Fibroblast of peridontal ligament (primary cell): Measurements from ENCODE around the gene DLG5.

Experiments used
- DNase-seq: peaks from one replicate; pipeline ENCODE4 v3.0.0-alpha.2; 2010; ENCODE audit errors: extremely low read depth

Gene DLG5

DNA sequence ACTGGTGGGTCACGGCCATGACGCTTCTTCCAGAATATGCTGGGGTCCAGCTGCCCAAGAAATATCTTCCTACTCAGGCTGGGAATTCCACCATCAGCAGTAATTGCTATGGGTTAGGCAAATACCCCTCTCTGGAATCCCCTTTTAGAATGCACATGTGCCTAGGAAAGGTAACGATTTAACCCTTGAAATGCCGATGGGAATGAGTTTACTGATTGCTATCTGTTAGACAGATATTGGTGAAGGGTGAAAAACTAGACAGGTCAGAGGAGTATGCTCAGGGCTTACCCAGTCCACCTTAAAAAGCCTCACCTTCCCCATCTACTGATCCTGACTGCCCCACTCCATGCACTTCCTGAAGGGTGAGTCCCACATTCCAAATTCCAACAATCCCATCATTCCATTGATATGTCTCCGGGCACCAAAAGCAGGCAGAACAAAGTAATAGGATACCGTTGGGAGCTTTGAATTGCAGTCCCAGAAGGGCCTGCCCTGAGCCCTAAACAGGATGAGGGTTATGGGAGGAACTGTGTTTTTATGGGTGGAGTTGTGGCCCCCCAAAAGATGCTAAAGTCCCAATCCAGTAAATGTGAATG, 59.3 kb downstream of the DLG5 start:
- DNase-seq, result peak; percentile 19

DNA sequence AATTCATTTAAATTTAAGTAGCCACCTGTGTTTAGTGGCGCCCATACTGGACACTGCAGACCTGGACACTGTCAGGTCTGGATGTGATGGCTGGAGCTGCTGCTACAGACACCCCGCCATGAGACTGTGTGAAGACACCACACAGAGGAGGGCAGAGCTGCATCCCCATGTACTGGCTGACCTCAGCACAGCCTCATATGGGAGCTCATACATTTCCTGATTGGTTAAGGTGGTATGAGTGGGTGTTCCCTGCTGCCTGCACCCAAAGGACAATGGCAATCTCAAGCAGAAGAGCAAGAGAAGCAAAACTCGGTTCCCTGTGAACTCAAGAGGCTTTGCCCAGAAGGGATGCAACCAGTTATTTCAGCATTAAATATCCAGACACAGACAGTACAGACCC, 60.0 kb downstream of the DLG5 start:
- DNase-seq, result no peak

DNA sequence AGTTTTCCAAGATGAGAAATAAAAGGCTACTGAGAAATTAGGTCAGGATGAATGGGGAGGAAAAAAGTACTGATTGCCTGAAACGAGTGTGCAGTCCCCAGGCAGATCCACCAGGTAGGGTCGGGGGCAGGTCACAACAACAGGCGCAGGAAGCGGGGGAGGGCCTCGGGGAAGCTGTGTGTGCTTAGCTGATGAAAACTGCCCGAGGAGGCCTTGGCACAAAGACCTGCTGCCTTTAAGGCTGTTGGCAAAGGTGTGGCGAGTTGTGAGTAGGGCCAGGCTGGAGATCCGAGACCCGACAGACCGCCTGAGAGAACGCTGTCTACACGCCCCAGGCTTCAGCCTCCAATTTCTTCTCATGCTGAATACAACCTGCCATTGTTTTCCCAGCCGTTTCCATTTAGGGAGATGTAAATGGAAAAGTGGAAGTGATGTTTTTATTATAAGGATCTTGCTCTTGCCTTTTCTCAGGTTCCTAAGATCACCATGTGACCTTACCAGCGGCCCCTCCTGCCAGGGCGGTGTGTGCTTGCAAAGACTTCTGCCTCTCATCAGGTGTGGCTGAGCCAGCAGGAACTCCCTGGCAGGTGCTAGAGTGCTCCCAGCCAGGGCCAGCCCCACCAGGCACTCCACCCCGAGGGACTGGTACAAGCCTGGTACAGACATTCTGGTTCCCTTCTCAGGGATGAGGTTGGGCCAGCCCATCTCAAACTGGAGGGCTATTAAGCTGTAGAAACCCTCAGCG, 60.8 kb downstream of the DLG5 start:
- no peak for DNase-seq

DNA sequence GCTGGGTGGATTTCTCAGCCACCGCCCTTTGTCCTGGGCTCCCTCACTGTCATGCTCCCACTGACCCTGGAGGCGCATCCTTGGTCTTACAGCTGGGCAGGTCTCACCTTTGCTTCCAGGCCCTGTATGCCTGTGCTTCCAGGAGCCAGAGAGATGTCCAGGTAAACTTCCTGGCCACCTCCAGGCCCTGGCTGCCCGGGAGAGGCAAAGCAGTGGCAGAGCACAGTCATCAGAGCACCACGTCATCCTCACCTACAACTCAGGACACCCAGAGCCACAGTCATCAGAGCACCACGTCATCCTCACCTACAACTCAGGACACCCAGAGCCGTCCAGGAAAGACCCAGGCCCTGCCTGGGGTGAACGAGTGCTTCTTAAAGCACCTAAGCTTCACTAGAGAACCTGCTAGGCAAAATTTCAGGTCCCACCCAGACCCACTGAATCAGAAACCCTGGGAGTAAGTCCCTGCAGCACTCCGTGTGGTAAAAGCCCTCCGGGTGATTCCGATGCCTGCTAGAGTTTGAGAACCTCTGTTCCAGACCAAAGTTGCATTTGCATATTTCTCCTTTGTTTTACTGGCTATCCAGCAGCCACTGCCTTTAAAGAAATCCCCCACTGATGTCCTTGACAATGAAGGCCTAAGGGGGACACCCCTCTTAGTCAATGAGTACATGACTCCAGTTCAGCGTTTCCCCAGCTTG, 62.3 kb downstream of the DLG5 start:
- no peak for DNase-seq

DNA sequence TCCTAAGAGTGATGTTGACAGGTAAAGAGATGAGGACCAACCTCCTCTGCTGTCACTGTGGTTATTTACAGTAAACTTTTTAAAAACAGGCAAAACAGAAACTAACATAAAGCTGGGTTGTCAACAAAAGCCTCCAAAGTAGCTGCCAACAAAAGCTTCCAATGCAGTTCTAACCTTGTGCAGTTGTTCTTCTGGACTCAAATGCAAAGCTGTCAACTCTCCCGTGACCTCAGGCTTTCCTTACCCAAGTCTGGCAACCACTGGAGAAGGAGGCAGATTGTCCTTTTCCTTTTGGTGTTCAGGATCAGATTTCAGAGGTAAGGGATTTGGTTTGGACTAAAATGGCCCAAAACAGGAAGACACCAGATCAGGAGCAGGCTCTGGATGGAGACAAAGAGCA, 63.1 kb downstream of the DLG5 start:
- DNase-seq, result peak; percentile 23

DNA sequence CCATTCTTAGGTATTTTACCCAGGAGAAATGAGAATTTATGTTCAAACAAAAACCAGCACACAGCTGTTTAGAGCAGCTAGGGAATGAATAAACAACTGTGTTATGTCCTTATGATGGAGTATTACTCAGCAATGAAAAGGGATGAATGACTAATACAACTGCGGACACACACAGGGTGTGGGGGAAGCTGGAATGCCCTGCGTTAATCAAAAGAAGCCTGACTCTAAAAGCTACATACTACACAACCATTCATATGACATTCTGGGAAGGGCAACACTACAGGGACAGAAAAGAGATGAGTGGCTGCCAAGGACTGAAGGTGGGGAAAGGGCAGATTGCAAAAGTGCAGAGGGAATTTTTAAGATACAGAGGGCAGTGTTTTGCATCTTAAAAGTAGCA, 64.0 kb downstream of the DLG5 start:
- DNase-seq, result no peak

DNA sequence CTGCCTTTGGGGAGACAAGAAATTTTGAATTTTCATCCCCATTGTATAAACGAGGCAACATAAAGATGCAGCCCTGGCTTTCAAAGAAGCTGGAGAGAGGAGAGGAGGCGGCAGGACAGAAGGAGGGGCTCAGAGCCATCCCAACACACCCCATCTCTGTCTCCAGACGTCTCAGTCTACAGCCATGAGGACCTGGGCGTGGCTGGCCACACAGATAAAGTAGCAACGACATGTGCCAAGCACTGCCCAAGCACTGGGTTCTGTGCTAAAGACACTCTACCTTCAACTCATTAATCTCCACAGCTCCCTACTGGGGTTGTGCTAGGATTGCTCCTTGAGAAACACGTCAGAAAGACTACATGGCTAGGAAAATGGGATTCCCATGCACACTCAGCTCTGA, 65.2 kb downstream of the DLG5 start:
- no peak for DNase-seq

DNA sequence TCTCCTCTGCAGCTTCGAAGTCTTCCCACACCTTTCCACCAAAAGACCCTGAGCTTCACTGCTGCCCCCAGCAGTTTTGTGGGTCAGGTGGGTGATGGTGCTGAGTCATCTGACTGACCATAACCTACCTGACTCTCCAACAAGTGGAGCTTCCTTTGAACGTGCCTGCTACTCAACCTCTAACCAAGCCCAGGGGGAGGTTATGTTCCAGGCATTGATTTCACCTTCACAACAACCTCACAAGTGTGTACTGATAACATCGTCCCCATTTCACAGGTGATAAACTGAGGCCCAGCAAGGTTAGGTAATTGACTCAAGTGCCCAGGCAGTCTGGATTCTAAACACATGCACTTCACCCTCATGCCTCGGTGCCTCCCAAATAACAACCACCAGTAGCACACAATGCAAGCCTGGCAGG, 66.7 kb downstream of the DLG5 start:
- DNase-seq, result no peak

DNA sequence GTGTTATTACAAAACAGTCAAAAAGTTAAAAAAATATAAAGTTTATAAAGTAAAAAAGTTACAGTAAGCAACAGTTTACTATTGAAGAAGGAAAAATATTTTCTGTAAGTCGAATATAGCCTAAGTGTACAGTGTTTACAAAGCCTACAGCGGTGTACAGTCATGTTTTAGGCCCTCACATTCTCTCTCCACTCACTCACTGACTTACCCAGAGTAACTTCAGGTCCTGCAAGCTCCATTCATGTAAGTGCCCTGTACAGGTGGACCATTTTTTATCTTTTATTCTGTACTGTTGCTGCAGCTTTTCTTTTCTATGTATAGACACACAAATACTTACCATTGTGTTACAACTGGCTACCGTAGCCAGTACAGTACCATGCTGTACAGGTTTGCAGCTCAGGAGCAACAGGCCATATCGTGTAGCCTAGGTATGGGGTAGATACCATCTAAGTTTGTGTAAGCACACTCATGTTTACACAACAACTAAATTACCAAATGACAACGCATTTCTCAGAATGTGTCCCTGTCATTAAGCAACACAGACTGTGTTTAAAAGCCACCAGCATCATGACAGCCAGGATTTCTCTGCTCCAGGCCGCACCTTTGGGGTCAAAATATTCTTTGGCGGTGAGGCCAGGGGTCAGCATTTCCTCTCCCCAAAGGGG, 67.2 kb downstream of the DLG5 start:
- DNase-seq, result no peak

DNA sequence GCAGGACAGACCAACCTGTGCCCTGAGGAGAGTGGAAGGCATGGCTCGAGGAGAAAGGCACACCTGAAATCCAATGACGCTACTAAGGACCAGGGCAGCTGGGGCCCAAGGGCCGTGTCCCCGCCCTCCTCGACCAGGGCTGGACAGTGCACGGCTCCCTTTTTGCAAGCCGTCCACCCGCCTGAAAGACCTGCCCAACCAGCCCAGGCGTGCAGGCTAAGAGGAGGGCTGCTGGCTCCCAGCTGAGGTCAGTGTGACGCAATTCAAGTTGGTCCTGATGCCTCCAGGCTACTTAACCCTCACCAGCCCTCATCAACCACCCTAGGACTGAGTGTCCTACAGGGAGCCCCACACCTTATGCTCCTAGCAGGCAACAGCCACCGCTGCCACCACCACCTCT, 69.3 kb downstream of the DLG5 start:
- DNase-seq, result no peak

DNA sequence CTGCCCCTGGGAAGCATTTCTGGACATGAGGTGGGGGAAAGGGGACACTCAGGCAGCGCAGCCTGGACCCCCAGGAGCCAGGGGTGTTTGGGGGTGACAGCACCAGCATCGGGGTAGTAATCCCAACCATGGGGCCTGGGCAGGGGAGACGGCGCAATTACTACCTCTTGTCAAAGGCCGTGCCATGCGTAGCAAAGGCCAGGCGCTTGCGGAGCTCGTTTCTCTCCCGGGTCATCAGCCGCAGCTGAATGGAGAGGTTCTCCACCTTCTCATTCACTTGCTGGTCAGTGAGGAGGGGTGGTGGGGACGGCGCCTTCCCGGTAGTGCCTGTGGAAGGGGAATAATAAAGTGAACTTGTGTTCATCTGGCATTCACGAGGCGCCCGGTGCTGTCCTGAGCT, 70.0 kb downstream of the DLG5 start:
- no peak for DNase-seq

DNA sequence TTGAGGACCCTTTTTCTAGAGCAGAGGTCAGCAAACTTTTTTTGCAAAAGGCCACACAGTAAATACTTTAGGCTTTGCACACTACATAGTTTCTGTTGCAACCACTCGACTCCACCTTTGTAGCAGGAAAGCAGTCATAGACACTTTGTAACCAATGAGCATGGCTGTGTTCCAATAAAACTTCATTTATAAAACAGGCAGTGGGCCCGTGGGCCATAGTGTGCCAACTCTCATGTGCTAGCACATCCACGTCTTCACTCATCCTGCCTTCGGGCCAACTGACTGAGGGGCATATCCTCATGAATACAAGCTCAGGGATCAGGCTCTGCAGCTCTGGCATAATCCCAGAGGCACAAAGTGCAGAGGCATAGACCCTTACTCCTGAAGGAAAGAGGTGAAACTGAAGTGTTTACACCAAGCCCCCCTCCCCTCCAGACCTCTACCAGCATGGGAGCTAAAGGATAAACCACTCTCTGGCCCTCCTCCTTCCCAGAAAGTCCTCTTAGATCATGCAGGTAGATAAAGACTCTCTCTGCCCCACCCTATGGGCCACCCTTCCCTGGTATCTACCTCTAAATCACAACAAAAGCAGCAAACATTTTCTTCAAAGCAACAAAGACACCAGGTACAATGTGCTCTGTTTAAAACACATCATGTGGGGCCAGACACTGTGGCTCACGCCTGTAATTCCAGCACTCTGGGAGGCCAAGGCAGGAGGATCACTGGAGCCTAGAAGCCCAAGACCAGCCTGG, 71.0 kb downstream of the DLG5 start:
- no peak for DNase-seq

DNA sequence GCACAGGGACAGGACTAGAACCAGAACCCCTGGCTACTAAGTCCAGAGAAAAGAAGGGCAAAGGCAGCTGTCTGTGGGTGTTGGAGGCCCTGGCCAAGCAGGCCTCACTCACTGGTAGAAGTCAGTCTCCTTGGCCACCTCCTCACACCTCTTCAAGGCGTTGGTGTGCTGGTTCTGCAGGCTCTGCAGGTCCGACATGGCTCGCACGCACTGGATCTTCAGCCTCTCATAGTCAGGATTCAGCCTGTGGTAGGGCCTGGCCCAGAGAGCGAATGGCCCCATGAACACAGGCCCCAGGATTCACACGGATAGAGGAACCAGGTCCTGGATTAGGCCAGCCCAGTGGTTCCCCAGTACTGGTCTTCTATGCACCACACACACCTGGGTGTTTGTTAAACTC, 72.4 kb downstream of the DLG5 start:
- no peak for DNase-seq

DNA sequence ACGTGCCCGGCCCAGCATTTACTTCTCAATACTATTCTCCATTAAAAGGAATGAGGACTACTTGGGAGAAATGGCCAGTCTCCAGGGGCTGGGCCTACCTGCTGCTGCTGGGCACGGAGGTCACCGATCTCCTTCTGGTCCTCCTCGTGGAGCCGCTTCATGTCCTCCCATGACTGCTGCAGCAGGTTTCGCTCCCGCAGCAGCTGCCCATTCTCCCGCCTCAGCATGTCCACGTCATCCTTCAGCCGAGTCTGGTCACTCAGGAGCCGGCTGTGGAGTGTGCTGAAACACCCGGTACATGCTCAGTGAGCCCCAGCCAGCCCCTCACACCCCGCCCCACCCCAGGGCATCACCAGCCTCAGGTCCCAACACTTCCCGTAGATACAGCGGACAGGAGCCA, 73.3 kb downstream of the DLG5 start:
- DNase-seq, result no peak

DNA sequence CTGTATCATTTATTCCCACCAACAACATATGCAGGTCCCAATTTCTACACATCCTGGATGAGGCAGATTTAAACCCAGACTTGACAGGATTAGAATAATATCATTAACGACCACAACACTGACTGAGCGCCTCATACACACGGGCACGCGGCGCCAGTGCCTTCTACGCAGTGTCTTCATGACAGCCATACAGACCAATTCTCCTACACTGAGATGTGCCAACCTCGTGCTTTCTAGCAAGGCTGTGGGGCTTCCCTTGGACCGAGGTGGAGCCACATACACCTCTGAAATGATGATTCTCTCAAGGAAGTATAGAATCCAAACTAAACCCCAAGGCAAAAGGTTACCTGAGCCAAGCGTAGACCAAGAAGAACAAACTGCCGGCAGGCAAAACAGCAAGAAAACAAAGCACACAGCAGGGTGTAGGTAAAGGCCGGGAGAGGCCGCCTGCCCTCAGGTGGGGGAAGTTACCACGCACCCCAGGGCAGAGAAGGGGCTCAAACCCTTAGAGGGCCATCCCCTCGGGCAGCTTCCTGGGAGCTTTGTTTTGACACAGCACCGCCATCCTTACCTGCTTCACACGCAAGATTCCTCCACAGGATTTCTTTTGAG, 75.8 kb downstream of the DLG5 start:
- no peak for DNase-seq

DNA sequence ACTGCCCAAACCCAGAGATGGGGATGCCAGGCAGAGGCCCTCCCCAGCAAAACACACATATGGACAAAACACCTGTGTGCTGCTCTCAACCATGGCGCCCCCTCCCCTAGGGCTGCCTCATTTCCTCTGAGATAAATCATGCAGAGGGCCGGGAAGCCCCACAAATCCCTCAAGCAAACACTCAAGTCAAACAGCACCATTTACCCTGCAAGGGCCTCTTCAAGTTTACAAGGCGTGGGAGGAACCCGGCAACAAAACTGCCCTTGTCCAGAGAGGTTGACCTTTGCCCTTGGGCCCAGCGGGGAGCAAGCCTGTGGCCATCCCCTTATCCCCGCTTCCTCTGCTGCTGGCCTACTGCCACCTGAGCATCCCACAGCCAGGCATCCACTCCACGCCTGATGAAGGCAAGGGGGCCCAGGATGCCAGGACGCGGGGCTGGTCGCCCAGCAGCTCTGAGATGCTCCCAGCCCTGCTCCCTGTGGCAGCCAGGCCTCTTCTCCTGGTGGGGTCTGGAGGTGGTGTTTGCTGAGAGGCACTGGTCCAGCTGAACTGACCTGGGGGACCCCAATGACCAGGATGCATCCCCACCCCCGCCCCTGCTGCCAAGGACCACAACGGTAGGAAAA, 77.4 kb downstream of the DLG5 start:
- no peak for DNase-seq

DNA sequence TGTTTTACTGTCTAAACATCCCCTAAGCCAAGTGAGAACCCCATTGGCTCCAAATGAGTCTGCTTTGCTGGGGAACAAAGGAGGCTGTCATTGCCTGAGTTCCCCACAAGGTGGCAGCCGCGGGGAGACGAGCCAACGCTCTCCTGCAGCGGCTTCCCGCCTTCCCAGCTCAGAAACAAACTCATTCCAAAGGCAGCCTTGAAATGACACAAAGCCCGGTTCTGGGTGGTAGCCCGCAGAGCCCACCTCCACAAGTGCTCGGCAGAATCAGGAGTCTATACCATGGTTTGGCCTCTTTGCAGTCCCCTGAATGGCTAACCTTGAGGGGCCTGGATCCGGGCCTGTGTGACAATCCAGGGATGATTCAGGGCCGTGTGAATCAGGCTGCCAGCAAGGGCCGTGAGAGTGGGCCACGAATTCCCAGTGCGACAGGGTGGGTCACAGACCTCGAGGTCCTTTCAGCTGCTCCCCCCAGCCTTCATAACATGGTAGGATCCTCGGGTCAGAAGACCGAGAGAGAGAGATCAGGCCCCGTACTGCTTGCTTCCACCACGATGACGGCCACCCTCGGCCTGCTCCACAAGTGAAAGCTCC, 79.7 kb downstream of the DLG5 start:
- DNase-seq, result peak; percentile 73

DNA sequence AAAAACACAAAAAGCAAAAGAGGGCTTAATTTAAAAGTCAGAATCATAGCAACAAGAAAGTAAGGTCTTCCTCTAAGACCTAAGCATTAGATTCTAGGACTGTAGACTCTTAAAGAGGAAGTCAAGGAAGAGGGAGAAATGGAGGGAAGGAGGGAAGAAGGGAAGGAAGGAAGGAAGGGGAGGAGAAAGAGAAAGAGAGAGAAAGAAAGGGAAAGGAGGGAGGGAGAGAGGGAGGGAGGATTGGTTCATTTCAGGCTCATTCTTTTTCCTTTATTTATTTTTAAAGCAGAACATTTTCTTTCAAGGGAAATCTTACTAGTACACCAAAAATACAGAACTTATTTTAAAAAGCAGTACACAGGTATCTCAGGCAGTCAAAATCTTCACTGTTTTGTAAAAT, 81.1 kb downstream of the DLG5 start:
- no peak for DNase-seq

DNA sequence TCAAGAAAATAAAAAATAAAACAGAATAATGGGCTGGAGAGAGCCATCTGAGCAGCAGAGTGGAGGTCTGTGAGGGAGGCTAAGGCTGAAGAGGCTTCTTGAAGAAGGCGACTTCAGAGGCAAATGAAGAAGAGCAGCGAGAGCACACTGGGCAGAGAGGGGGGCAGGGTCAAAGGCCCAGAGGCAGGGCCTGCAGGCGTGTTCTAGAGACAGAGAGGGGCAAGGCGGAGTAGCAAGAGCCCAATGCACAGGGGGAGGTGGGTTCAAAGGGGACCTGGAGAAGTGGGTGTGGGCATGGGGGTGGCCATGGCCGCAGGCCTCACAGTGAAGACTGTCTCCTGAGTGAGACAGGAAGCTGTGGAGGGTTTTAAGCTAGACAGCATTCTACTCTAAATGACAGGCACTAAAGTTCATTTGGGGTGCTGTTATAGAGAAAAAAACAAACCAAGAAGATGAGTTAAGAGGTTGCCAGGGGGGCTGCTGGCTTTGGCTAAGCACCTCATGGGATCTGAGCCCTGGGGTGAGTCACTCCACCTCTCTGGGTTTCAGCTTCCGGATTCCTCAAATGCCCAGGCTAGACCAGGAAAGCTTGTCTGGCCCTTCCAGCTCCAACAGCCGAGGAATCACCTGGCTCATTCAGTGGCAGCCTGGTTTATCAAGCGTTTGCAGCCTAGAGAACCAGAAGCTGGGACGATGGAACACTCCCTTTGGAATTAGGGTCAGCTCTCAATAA, 81.7 kb downstream of the DLG5 start:
- DNase-seq, result peak; percentile 78

DNA sequence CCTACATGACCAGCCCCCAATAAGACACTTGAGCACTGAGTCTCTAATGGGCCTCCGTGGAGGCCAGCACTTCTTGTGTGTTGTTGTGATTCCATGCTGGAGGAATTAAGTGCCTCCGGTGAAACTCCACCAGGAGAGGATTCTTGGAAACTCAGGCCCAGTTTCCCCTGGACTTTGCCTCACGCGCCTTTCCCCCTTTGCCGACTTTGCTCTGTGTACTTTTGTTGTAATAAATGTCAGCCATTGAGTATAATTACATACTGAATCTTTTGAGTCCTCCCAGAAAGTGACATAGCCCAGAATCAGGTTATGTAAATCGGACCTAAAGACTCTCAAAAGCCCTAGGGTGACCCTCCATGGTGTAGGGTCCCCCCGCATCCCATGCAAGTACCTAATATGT, 82.4 kb downstream of the DLG5 start:
- no peak for DNase-seq
